ENCODE measurements around the gene QTRT2. TPM values are rescaled to one million over a fixed set of nuclear protein-coding genes. Genes with fewer than 3 reads are reported as not detected.

Gene QTRT2
- total RNA-seq, 1 donor from 2014 or later: 22.5 TPM

DNA sequence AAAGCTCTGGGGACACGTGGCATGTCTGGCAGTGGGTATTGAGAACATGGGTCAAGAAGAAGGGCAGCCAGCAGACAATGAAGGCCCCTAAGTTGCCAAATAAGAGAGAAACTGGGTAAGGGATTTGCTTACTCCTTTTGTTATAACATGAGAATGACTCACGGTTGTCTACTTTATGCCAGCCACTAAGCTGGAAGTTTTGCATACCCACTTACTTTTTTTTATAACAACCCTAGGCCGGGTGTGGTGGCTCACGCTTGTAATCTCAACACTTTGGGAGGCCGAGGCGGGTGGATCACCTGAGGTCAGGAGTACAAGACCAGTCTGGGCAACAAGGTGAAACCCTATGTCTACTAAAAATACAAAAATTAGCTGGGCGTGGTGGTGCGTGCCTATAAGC lies 72.3 kb downstream of the QTRT2 start:
- TF ChIP-seq, protein P1, sequence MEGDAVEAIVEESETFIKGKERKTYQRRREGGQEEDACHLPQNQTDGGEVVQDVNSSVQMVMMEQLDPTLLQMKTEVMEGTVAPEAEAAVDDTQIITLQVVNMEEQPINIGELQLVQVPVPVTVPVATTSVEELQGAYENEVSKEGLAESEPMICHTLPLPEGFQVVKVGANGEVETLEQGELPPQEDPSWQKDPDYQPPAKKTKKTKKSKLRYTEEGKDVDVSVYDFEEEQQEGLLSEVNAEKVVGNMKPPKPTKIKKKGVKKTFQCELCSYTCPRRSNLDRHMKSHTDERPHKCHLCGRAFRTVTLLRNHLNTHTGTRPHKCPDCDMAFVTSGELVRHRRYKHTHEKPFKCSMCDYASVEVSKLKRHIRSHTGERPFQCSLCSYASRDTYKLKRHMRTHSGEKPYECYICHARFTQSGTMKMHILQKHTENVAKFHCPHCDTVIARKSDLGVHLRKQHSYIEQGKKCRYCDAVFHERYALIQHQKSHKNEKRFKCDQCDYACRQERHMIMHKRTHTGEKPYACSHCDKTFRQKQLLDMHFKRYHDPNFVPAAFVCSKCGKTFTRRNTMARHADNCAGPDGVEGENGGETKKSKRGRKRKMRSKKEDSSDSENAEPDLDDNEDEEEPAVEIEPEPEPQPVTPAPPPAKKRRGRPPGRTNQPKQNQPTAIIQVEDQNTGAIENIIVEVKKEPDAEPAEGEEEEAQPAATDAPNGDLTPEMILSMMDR (IDR thresholded peaks at IDR 0.05): no peak
- Histone ChIP-seq H3K9me3 (no peaks in the 10 kb centered on the region), H3K27me3 (no peaks in the 10 kb centered on the region), H3K4me1 (no peaks in the 10 kb centered on the region), H3K4me3 (no peak overlapping the region), H3K36me3 (no peaks in the 10 kb centered on the region), H3K27ac (no peak overlapping the region)
- intact Hi-C loops (cut with DNase I): no loop called here
- ATAC-seq (no peak), DNase-seq (no peak)

DNA sequence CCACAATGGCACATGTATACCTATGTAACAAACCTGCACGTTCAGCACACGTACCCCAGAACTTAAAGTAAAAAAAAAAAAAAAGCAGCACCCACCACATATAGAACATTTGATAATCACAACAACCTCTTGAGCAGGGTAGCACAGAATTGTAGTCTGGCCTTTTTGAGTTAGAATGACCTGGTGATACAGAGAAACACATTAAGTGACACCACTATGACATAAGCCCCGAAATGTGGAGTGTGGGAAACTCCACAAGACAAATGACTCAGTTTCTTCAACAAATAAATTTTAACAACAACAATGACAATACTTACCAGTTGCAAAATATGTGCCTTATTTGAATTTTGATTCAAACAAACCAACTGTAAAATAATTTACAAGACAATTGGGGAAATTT lies 76.0 kb downstream of the QTRT2 start:
- ATAC-seq (no peak), DNase-seq (no peak)
- TF ChIP-seq, protein P1 (IDR thresholded peaks at IDR 0.05): no peak
- Histone ChIP-seq H3K4me1 (no peaks in the 10 kb centered on the region), H3K27me3 (no peaks in the 10 kb centered on the region), H3K9me3 (no peaks in the 10 kb centered on the region), H3K36me3 (no peaks in the 10 kb centered on the region), H3K27ac (no peak overlapping the region), H3K4me3 (no peak overlapping the region)
- intact Hi-C loops (cut with DNase I): no loop called here

DNA sequence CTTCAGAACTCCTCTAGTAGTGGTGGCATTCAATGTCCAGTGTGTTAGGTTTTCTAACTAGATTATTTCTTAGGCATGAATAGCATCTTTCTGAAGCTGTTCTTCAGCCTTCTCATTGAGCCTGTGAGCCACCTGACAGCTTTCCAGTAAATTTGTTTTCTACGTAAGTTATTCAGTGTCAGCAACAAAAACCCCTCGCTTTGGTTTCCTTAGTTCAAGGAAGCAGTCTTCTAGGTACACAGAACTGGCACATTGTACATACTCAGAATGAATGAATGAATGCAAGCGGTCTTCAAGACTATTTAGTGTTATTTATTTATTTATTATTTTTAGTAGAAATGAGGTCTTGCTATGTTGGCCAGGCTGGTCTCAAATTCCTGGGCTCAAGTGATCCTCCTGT lies 77.4 kb downstream of the QTRT2 start:
- ATAC-seq (no peak), DNase-seq (no peak)
- H3K4me1 ChIP-seq: no peaks in the 10 kb centered on the region
- intact Hi-C loops (cut with DNase I): no loop called here
- TF ChIP-seq, protein P1 (IDR thresholded peaks at IDR 0.05): no peak
- H3K9me3 ChIP-seq: no peaks in the 10 kb centered on the region
- no peaks in the 10 kb centered on the region for H3K27me3 ChIP-seq
- no peak overlapping the region for H3K4me3 ChIP-seq
- H3K27ac ChIP-seq: no peak overlapping the region
- no peaks in the 10 kb centered on the region for H3K36me3 ChIP-seq

Other genes starting within 250 kb of the QTRT2 start
- 6.4 TPM for gene GRAMD1C, start 217.9 kb upstream of the QTRT2 start, total RNA-seq
- gene ZDHHC23, start 108.7 kb upstream of the QTRT2 start, total RNA-seq: 15.0 TPM
- gene CCDC191, start 211 bp upstream of the QTRT2 start, total RNA-seq: 4.1 TPM
- not detected for gene DRD3, start 122.3 kb downstream of the QTRT2 start, total RNA-seq
- gene ZNF80, start 180.8 kb downstream of the QTRT2 start, total RNA-seq: not detected
- gene TIGIT, start 237.3 kb downstream of the QTRT2 start, total RNA-seq: 1.7 TPM

All from upper lobe of right lung (tissue), 1 donor.